Measurements from ENCODE around the gene ACTR3C. TPM values are rescaled to one million over a fixed set of nuclear protein-coding genes. Genes with fewer than 3 reads are reported as not detected.

Gene ACTR3C
- total and polyA plus RNA-seq, 2 of the 13 experiments (the other 11 are each of a cell fraction or from before 2014, with no cell fraction given): 3.8 to 7.5 TPM

DNA sequence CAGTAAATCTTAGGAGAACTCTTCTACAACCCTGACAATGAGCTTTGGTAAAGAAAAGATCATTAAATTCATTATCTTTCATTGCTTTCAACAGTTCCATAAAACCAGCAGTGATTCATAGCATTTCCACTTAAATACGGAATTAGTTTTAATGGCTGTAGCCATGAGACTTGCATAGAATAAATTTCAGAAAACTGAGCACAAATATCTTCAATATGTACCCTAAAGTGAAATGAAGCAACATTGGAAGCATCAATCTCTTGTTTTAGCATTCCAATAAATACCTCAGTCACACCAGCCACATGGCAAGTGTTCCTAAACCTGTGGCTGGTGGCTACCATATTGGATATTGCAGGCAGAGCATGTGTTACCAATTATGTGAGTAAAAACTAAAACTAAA lies 21.7 kb upstream of the ACTR3C start (continued):
- TF ChIP-seq ZFP90 (CRISPR knock-in tag; IDR thresholded peaks at IDR 0.05; ENCODE audit: borderline replicate concordance): no peak

DNA sequence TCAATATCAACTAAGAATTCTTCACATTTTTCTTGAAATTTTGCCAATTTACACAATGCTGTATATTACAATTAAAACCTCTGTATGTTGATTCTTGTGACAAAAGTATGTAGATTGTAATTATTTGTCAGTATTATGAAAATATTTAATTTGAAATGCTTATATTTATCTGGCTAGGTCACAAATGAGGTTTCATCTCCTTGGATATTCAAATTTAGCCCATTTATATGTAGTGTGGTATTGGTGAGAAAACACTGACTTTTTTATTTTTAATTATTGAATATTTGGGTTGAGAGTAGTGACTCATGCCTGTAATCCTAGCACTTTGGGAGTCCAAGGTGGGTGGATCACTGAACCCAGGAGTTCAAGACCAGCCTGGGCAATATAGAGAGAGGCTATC lies 21.0 kb upstream of the ACTR3C start:
- CTCF ChIA-PET (ENCODE audit: low intra/inter-chr PET ratio, low total read pairs): no interaction called here
- TF ChIP-seq ETV5 (CRISPR knock-in tag; IDR thresholded peaks at IDR 0.05; ENCODE audit: borderline replicate concordance) (no peak), SRF (IDR thresholded peaks at IDR 0.05; ENCODE audit: low read depth, low read length) (no peak), ZNF282 (IDR thresholded peaks at IDR 0.05; ENCODE audit: partially characterized antibody) (no peak)
- H3K27me3 ChIP-seq (ENCODE audit: control insufficient read depth in 1 of 2, insufficient read depth in 2 of 2, low read length in 2 of 2): no peaks in the 10 kb centered on the region; a peak in 1 of 5 replicates
- H3K9me3 ChIP-seq (ENCODE audit: low read length): no peaks in the 10 kb centered on the region
- in situ Hi-C loops (cut with HindIII; ENCODE audit: extremely low pct_ligation_motif_present, low pct_unique_long_range_greater_than_20kb): loop anchor here (5.0 kb wide), 1 partner anchor 58 kb away; no protein-coding TSS in a partner anchor
- no peak overlapping the region for H3K4me3 ChIP-seq (replicated peaks in 1 of 3; ENCODE audit: insufficient read depth in 1 of 3, low read depth in 2 of 3, low read length in 3 of 3)
- FAIRE-seq (no peak), ATAC-seq (no peak), DNase-seq (ENCODE audit: low spot score) (no peak)
- no peak overlapping the region for H2AFZ ChIP-seq (ENCODE audit: low read length)
- no peak overlapping the region for H3K27ac ChIP-seq (ENCODE audit: extremely low read length, insufficient read depth, low read length)
- H3K9ac ChIP-seq (ENCODE audit: insufficient read depth, low read depth, low read length): no peak overlapping the region
- no peaks in the 10 kb centered on the region for H3K36me3 ChIP-seq (replicated peaks in 1 of 2; ENCODE audit: control insufficient read depth in 1 of 2, insufficient read depth in 2 of 2, low read length in 2 of 2)
- intact Hi-C loops (cut with micrococcal nuclease; ENCODE audit: unreplicated experiment): loop anchor here (5.0 kb wide), 1 partner anchor 43 kb away; no protein-coding TSS in a partner anchor
- BruUV-seq (replicated peaks): no TSS peak
- POLR2A ChIA-PET: interaction anchor here (1.6 to 4.7 kb wide), 2 partner anchors 15 to 25 kb away, joined by 3 to 40 read pairs; partner anchors contain the start of gene REPIN1
- peaks cover 34% of the 10 kb centered on the region for H3K4me1 ChIP-seq (ENCODE audit: insufficient read depth, low read length)
- peaks cover 3% of the 10 kb centered on the region for H3K79me2 ChIP-seq (ENCODE audit: insufficient read depth, low read length)
- H3K4me2 ChIP-seq (ENCODE audit: low read depth, low read length): no peak overlapping the region
- no peaks in the 10 kb centered on the region for H4K20me1 ChIP-seq (ENCODE audit: insufficient read depth, low read length)

DNA sequence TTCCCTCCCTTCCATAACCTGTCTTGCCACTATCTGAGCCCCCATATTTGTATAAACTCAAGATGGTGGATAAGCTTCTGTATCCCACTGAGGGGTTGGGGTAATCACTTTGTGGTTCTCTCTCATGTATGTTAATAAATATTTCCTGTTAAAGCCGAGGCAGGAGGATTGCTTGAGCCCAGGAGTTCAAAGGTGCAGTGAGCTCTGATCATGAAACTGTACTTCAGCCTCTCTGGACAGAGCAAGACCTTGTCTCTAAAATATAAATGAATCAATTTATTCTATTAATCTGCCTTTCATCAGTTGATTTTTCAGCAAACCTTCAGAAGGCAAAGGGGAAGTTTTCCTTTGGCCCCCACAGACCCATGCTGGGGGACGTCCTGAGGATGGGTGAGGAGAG lies 19.9 kb upstream of the ACTR3C start:
- 25% methylated on average over 2 of the region's 2 CpGs for WGBS (ENCODE audit: low lambda C conversion rate)
- no peak for FAIRE-seq
- in situ Hi-C loops (cut with HindIII; ENCODE audit: extremely low pct_ligation_motif_present, low pct_unique_long_range_greater_than_20kb) (loop anchor here (5.0 kb wide), 1 partner anchor 59 kb away; no protein-coding TSS in a partner anchor), intact Hi-C loops (cut with micrococcal nuclease; ENCODE audit: unreplicated experiment) (loop anchor here (5.0 kb wide), 1 partner anchor 44 kb away; no protein-coding TSS in a partner anchor)
- Histone ChIP-seq H3K27ac (ENCODE audit: extremely low read length, insufficient read depth, low read length) (no peak overlapping the region), H4K20me1 (ENCODE audit: insufficient read depth, low read length) (peaks cover 2% of the 10 kb centered on the region; the same call in 1 of the 2 replicates), H3K27me3 (ENCODE audit: control insufficient read depth in 1 of 2, insufficient read depth in 2 of 2, low read length in 2 of 2) (no peaks in the 10 kb centered on the region; a peak in 1 of 5 replicates), H3K9me3 (ENCODE audit: low read length) (no peaks in the 10 kb centered on the region), H3K36me3 (replicated peaks in 1 of 2; ENCODE audit: control insufficient read depth in 1 of 2, insufficient read depth in 2 of 2, low read length in 2 of 2) (peaks cover 0 to 1% of the 10 kb centered on the region in 2 experiments; a peak in 2 of 5 replicates), H3K4me2 (ENCODE audit: low read depth, low read length) (no peak overlapping the region), H2AFZ (ENCODE audit: low read length) (no peak overlapping the region), H3K79me2 (ENCODE audit: insufficient read depth, low read length) (peaks cover 3% of the 10 kb centered on the region), H3K4me3 (replicated peaks in 1 of 3; ENCODE audit: insufficient read depth in 1 of 3, low read depth in 2 of 3, low read length in 3 of 3) (no peak overlapping the region), H3K9ac (ENCODE audit: insufficient read depth, low read depth, low read length) (no peak overlapping the region), H3K4me1 (ENCODE audit: insufficient read depth, low read length) (peaks cover 41% of the 10 kb centered on the region)
- CTCF ChIA-PET (ENCODE audit: low intra/inter-chr PET ratio, low total read pairs): no interaction called here
- no peak for ATAC-seq
- DNase-seq (ENCODE audit: low spot score): no peak
- no peak for TF ChIP-seq NR2F1 (CRISPR knock-in tag; IDR thresholded peaks at IDR 0.05)
- no peak for TF ChIP-seq ELF1 (CRISPR knock-in tag; IDR thresholded peaks at IDR 0.05)
- no peak for TF ChIP-seq ZFP36L1 (CRISPR knock-in tag; IDR thresholded peaks at IDR 0.05)
- TF ChIP-seq, protein P1, sequence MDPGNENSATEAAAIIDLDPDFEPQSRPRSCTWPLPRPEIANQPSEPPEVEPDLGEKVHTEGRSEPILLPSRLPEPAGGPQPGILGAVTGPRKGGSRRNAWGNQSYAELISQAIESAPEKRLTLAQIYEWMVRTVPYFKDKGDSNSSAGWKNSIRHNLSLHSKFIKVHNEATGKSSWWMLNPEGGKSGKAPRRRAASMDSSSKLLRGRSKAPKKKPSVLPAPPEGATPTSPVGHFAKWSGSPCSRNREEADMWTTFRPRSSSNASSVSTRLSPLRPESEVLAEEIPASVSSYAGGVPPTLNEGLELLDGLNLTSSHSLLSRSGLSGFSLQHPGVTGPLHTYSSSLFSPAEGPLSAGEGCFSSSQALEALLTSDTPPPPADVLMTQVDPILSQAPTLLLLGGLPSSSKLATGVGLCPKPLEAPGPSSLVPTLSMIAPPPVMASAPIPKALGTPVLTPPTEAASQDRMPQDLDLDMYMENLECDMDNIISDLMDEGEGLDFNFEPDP (CRISPR knock-in tag; conservative IDR thresholded peaks at IDR 0.05): no peak
- no peak for TF ChIP-seq NFIC (IDR thresholded peaks at IDR 0.05; ENCODE audit: low read length)
- BruUV-seq (replicated peaks): no TSS peak
- POLR2A ChIA-PET: interaction anchor here (1.2 to 4.7 kb wide), 7 partner anchors 12 to 61 kb away, joined by 3 to 40 read pairs (median 5); partner anchors contain the start of gene REPIN1

All from HepG2 (cell line).